ENCODE results near the gene PDE4A.

The PDE4A gene

DNA sequence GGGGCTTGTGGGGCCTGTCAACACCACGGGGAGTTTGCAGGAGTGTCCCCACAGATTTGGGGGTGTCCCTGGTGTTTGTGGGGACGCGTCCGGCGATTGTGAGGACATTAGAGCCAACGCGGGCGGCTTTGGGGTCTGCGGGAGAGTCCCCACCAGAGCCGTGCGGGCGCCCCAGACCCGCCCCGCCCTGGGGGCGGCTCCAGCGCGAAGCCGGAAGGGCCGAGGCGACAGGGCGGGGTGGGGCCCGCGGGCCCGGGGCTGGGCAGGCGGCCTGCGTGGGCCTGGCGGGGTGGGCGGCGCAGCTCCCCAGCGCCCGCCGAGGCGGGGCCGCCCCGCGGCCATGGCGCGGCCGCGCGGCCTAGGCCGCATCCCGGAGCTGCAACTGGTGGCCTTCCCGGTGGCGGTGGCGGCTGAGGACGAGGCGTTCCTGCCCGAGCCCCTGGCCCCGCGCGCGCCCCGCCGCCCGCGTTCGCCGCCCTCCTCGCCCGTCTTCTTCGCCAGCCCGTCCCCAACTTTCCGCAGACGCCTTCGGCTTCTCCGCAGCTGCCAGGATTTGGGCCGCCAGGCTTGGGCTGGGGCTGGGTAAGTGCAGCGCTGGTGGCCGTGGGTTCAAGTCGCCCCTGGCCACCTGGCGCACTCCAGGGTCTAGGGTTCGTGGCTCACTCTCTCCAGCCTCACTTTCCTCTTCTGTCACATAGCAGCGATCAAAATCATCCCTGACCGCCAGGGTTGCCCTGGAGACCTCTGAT, 10.3 kb downstream of the PDE4A start:
- peak; percentile 36 for DNase-seq (ENCODE audit: low read depth)
- TF ChIP-seq, protein P1, sequence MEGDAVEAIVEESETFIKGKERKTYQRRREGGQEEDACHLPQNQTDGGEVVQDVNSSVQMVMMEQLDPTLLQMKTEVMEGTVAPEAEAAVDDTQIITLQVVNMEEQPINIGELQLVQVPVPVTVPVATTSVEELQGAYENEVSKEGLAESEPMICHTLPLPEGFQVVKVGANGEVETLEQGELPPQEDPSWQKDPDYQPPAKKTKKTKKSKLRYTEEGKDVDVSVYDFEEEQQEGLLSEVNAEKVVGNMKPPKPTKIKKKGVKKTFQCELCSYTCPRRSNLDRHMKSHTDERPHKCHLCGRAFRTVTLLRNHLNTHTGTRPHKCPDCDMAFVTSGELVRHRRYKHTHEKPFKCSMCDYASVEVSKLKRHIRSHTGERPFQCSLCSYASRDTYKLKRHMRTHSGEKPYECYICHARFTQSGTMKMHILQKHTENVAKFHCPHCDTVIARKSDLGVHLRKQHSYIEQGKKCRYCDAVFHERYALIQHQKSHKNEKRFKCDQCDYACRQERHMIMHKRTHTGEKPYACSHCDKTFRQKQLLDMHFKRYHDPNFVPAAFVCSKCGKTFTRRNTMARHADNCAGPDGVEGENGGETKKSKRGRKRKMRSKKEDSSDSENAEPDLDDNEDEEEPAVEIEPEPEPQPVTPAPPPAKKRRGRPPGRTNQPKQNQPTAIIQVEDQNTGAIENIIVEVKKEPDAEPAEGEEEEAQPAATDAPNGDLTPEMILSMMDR (conservative IDR thresholded peaks at IDR 0.05; ENCODE audit: low read depth, low read length) = peak; percentile 7
- peak overlapping the region; percentile 61 for H3K4me3 ChIP-seq (ENCODE audit: low read depth, low read length)

DNA sequence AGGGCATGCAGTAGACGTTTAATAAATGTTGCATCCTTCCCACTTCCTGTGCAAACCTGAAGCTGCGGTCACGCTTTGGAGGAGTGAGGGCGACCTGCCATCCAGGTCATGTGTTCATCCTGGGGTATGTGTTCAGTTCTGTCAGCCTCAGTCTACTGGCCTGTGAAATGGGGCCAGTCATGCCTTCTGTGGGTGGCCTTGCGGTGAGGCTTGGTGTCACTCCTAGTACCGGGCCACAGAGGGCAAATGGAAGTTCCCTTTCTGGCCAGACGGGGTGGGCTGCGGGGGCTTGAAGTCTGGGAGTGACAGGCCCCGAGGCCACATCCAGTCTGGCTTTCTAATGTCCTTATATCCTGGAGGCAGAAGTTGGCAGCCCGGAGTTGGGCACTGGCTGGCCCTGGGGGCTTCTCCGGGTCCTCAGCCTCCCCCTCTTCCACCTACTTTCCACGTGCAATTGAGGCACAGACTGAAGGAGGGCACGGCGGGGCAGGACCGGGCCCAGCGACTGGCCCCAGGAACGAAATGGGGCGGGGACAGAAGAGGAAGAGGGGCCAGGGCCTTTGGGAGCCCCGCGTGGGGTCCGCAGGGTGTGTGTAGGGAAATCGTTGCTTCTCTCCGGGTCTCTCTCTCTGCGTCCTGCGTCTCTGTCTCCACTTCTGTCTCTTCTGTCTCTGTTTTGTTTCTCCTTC, 11.1 kb downstream of the PDE4A start:
- DNase-seq (ENCODE audit: low read depth) = no peak
- TF ChIP-seq, protein P1 (conservative IDR thresholded peaks at IDR 0.05; ENCODE audit: low read depth, low read length) = no peak
- peak overlapping the region; percentile 61 for H3K4me3 ChIP-seq (ENCODE audit: low read depth, low read length)

DNA sequence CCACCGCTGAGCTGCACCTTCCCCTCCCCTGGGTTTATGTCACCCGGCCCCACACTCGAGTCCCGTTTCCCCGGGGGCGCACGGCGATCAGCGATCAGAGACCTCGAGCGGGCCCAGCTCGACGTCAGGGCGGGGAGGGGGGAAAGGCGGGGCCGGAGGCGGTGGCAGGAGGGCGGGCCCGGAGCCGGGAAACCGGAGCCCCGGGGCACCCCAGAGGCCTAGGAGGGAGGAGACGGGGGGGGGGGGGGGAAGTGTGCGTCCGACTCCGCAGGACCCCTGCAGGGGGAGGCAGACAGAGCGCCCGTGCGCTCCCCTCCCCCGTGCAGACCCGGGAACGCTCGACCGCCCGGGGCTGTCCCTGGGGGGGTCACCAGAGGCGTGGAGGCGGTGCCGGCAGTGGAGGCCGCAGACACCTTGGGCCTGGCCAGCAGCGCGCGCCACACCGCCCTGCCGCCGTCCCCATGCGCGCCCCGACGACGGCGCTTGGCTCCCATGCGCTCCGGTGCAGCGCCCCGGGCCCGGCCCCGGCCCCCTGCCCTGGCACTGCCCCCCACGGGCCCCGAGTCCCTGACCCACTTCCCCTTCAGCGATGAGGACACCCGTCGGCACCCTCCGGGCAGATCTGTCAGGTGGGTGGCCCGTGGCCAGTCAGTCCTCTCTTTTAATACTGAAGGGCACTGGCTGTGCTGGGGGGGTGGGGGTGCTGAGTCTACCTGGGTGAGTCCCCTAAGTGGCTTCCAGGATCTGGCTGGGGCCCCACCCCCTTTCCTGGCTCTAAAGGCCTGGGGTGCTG, 11.8 kb downstream of the PDE4A start:
- TF ChIP-seq, protein P1 (conservative IDR thresholded peaks at IDR 0.05; ENCODE audit: low read depth, low read length) = no peak
- DNase-seq (ENCODE audit: low read depth) = no peak
- peak overlapping the region; percentile 61 for H3K4me3 ChIP-seq (ENCODE audit: low read depth, low read length)

- no peak for DNase-seq (ENCODE audit: low read depth)
- TF ChIP-seq, protein P1 (conservative IDR thresholded peaks at IDR 0.05; ENCODE audit: low read depth, low read length) = no peak
- peak overlapping the region; percentile 61 for H3K4me3 ChIP-seq (ENCODE audit: low read depth, low read length)
Measured at GRCh38 chr19:10432736-10433130, 12.4 kb downstream of the PDE4A start.

DNA sequence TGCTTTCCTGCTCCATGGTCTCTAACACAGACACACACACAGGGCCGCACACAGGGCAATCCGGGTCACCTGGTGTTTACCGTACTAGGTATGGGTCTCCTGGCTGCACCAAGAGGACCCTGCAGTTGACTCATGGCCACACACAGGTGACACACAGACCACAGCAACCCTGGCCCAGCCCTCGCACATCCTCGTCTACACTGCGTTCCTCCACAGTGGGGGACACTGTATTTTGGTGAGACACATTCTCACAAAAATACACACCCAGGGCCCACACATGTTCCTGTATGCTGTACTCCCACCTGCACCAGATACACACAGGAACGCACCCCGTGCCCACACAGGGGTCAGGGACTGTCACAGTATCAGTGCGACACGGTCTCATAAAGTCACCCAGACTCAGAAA, 12.8 kb downstream of the PDE4A start:
- no peak for DNase-seq (ENCODE audit: low read depth)
- no peak overlapping the region for H3K4me3 ChIP-seq (ENCODE audit: low read depth, low read length)
- TF ChIP-seq, protein P1 (conservative IDR thresholded peaks at IDR 0.05; ENCODE audit: low read depth, low read length) = no peak

DNA sequence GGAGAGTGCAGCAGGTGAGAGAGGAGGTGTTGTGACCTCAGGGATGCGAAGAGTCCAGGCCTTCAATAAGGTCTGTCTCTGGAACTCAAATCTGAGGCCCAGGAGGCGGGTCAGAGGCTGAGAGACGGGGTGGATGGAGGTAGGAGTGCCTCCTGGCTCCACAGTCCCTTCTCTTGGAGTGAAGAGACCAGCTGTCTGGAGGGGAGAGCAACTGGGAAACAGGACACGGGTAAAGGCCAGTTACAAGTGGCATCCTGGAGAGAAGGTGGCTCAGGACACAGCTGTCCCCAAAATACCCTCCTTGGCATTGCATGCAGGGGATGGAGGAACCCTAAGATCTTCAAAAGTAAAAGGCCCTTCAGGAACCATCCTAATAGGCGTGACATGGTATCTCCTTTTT, 19.2 kb downstream of the PDE4A start:
- DNase-seq (ENCODE audit: low read depth) = no peak
- no peak overlapping the region for H3K4me3 ChIP-seq (ENCODE audit: low read depth, low read length)
- TF ChIP-seq, protein P1 (conservative IDR thresholded peaks at IDR 0.05; ENCODE audit: low read depth, low read length) = no peak
